Inflammatory macrophage treated with lipopolysaccharide for 1 hour (primary cell): ENCODE results near the gene MEGF6.

Source experiments
- DNase-seq, 2 donors: peaks; one replicate each; pipeline ENCODE4 v3.0.0-alpha.2; 2020 to 2022

The MEGF6 gene

GRCh38 chr1:3568815-3569435 lies 42.4 kb downstream of the MEGF6 start:
- no peak for DNase-seq

- no peak for DNase-seq
Observed at GRCh38 chr1:3566951-3567804, 44.1 kb downstream of the MEGF6 start.

GRCh38 chr1:3566003-3566885 lies 45.1 kb downstream of the MEGF6 start:
- DNase-seq: no peak

- DNase-seq: peak in 1 of 2 donors; percentile 33
Observed at GRCh38 chr1:3564921-3565831, 46.1 kb downstream of the MEGF6 start.

GRCh38 chr1:3563610-3564009 lies 47.7 kb downstream of the MEGF6 start:
- no peak for DNase-seq

GRCh38 chr1:3563125-3563524 lies 48.2 kb downstream of the MEGF6 start:
- DNase-seq: no peak

GRCh38 chr1:3562712-3563111 lies 48.6 kb downstream of the MEGF6 start:
- DNase-seq: no peak

GRCh38 chr1:3561702-3562101 lies 49.6 kb downstream of the MEGF6 start:
- no peak for DNase-seq

GRCh38 chr1:3560981-3561380 lies 50.3 kb downstream of the MEGF6 start:
- DNase-seq: no peak

- DNase-seq: no peak
Observed at GRCh38 chr1:3560251-3560871, 50.9 kb downstream of the MEGF6 start.

- DNase-seq: no peak
Observed at GRCh38 chr1:3558036-3558726, 53.1 kb downstream of the MEGF6 start.

GRCh38 chr1:3557366-3557765 lies 53.9 kb downstream of the MEGF6 start:
- DNase-seq: no peak

- no peak for DNase-seq
Observed at GRCh38 chr1:3556336-3556735, 55.0 kb downstream of the MEGF6 start.

GRCh38 chr1:3555131-3555920 lies 56.0 kb downstream of the MEGF6 start:
- DNase-seq: no peak

GRCh38 chr1:3553940-3554223 lies 57.4 kb downstream of the MEGF6 start:
- DNase-seq: no peak

GRCh38 chr1:3553166-3553939 lies 58.0 kb downstream of the MEGF6 start:
- DNase-seq: no peak

GRCh38 chr1:3552751-3553150 lies 58.6 kb downstream of the MEGF6 start:
- DNase-seq: no peak

- no peak for DNase-seq
Observed at GRCh38 chr1:3552176-3552575, 59.1 kb downstream of the MEGF6 start.

GRCh38 chr1:3551711-3552110 lies 59.6 kb downstream of the MEGF6 start:
- no peak for DNase-seq

- DNase-seq: no peak
Observed at GRCh38 chr1:3551290-3551678, 60.0 kb downstream of the MEGF6 start.
